GM12872 (cell line): ENCODE measurements around the gene OBI1.

Experiments
- TF ChIP-seq, protein P1 (sequence below): IDR thresholded peaks from 3 replicates; pipeline ENCODE4 v1.5.1; 2011; ENCODE audit warnings: low read depth, mild to moderate bottlenecking, low read length, moderate library complexity; ENCODE audit not compliant: insufficient read depth

OBI1 gene

DNA sequence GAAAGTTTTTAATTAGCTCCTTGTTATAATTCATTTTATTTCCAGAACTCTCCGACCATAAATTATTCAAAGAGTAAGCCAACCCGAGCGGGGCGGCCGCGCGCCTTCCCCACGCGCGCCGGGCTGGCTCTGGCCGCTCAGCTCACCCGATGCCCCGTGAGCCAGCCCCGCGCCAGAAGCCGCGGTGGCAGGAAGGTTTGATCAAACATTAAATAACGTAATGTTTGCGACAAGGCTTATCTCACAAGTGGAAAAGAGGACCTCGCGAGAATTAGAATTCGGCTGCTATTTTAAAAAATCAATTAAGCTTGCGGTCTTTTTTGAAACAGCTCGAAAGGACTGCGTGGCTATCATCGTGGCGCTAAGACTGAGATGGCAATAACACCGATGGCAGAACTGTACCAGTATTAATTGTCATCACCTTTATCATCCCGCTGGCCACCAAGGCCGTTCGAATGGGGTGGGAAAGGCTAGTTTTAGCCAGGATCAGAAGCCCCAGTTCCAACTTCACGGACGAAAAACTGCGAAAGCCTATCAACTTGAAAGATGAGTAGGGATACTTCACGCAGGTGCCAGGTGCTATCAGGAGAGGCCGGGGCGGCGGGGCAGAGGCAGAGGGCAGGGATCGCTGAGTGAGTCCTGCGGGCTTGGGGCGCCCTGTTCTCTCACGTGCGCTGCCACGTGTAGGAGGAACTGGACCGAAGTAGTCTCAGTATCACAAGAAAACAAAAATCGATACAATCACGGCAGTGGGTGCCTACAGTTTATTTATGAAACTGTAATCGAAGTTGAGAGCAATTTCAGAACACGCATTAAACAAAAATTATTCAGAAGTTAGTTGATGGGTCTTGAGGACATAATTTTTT, 62.0 kb downstream of the OBI1 start:
- TF ChIP-seq, protein P1, sequence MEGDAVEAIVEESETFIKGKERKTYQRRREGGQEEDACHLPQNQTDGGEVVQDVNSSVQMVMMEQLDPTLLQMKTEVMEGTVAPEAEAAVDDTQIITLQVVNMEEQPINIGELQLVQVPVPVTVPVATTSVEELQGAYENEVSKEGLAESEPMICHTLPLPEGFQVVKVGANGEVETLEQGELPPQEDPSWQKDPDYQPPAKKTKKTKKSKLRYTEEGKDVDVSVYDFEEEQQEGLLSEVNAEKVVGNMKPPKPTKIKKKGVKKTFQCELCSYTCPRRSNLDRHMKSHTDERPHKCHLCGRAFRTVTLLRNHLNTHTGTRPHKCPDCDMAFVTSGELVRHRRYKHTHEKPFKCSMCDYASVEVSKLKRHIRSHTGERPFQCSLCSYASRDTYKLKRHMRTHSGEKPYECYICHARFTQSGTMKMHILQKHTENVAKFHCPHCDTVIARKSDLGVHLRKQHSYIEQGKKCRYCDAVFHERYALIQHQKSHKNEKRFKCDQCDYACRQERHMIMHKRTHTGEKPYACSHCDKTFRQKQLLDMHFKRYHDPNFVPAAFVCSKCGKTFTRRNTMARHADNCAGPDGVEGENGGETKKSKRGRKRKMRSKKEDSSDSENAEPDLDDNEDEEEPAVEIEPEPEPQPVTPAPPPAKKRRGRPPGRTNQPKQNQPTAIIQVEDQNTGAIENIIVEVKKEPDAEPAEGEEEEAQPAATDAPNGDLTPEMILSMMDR: no peak

DNA sequence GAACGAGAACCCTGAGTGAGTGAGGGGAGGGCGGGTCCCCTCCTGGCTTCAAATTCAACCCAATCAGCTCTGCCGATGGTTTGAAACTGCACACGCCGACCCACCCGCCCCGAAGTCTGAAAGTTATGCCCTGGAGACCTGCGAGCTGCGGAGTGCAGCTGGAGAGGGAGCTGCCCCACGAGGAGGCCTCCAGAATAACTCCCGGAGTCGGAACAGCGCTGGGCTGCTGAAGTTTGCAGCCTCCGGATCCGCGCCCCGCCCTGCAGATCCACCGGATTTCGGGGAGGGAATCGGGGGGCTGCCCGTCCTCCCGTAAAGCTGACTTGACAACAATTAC, 62.6 kb downstream of the OBI1 start:
- TF ChIP-seq, protein P1: no peak

DNA sequence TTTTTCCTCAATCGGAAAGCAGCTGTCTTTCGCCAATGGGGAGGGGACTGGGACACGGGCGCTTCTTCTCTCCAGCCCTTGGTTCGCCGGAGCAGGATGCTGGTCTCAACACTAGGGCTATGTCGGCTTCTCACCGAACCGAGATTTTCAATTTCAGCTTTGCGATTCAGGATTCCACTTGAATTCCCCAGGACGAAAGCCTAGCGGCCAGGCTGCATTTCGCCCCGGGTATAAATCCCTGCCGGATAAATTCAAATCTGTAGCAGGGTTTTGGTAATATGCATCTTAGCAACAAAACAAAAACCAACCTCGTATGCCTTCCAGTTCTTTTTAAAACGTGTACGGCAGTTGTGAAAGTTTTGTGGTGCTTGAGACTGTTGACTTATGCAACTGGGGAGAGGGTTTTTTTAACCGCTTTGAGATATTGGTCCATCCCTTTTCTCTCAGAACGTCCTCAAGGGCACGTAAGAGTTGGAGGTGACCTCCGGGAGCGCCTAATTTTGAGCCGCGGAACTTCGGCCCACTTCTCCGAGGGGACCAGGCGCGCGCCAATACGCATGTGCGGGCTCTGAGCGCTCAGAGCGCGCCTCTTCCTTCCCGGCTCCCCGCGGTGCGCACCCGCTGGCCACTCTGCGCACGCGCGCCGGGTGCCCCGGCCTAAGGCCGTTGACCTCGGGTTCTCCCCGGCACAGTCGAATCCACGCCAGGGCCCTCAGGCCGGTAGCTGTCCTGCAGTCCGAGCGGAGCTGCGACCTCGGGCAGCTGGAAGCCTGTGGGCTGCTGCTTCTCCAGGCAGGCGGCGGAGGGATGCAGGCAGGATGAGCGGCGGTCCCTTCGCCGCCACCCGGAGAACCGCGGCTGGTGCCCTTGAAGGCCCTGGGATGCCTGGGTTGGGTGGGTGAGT, 63.2 kb downstream of the OBI1 start:
- TF ChIP-seq, protein P1: no peak

DNA sequence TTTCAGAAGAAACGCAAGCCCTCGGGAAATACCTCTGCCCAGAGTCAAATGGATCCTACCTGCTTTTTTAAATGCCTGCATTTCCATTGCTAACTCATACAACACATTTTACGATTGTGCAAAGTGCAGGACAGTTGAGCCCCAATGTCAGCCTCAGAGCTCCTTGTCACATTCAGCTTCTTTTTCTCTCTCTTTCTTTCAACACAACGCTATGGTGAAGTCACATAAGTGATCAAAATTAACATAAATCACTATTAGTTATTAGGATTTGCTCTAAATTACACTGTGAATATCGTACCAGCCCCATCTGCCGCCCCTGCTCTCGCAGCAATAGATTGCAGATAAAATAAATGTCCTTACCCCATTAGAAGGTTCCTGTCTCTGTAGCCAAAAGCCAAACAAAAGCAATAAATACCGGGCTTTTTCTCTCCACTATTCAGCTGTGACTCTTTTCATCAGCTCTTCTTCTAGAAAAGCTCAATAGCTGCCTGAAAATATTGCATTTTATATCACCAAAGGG, 64.4 kb downstream of the OBI1 start:
- TF ChIP-seq, protein P1: no peak

DNA sequence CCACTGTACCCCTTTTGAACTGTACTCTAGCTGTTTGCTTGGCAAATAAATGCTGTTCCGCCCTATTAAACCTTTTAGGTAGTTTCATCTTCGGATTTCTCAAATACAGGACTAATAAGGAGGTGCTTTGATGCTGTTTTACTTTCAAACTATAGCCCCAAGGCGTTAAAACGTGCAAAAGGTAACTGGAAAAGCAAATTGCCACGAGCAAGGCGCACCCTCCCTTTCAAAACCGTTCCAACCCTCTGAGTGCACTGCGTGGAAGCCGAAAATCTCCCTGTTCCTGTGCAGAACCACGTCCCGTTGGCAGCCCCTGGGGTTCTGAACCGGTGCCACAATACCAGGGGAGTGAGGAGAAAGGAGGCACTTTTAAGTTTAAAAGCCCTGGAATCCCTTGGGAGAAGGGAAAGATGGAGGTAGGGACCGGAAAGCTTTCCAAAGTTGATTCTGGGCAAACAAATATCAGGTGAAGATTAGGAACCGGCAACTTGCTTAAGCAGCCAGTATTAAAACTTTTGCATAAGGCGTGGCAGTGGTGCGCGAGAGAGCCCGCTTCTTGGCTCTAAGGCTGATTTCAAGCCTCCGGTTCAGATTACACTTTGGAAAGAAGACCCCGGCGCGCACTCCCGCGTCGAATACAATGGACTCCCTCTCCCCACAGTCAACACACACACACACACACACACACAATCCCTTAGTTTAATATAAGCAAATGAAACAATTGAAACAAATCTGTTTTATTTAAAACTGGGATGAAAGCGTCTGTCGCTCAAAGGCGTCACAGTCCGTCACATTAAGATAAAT, 65.1 kb downstream of the OBI1 start:
- TF ChIP-seq, protein P1: no peak

DNA sequence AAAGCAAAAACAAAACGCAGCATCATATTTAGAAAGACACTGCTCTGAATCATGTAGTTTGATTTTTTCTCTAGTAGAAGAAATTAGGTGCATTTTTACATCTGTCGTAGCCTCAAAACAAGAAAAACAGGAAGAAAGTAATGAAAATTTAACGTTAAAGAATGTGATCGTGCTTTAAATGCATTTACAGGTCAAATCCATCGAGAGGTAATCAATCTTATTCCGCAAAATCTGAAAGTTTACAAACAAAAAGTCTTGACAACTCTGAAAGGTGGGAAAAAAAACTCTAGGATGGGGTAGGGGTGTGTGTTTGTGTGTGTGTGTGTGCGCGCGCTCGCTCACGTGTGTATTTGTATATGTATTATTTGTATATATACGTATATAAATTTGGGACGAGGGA, 65.8 kb downstream of the OBI1 start:
- TF ChIP-seq, protein P1: no peak
